CD4-positive, CD25-positive, alpha-beta regulatory T cell (primary cell): Measurements from ENCODE around the gene DRICH1. TPM values are rescaled to one million over a fixed set of nuclear protein-coding genes. Genes with fewer than 3 reads are reported as not detected.
A peak's percentile ranks its signal among the peaks of the same experiment; 100 is the strongest.
"Not testable (repeated sequence)": the region's sequence is repeated elsewhere in the genome, so short reads cannot be mapped to it uniquely, and the experiment has no call there.

Experiments
- ATAC-seq, 2 donors: fragments of 150-1000 bp; cut with Tn5 transposase; one replicate each; pipeline ENCODE4 v1.10.0; 2021; ENCODE audit warnings: low read depth in 2 of 2, moderate number of reproducible peaks in 2 of 2, moderate library complexity in 1 of 2
- DNase-seq, 3 donors: peaks; one replicate each; pipeline versions ENCODE4 v3.0.0 to v3.0.0-alpha.2; 2012 to 2022; ENCODE audit warnings: mixed read lengths in 1 of 3
- H3K27ac ChIP-seq: one replicate; pipeline ENCODE4 v1.7.0; 2013; ENCODE audit warnings: mild to moderate bottlenecking, low read length; ENCODE audit not compliant: insufficient read depth, poor library complexity, severe bottlenecking
- H3K27me3 ChIP-seq: one replicate; pipeline ENCODE4 v1.7.0; 2013; ENCODE audit warnings: low read length; ENCODE audit not compliant: control insufficient read depth, insufficient read depth
- H3K36me3 ChIP-seq: one replicate; pipeline ENCODE4 v1.7.0; 2013; ENCODE audit warnings: mild to moderate bottlenecking, low read length, moderate library complexity; ENCODE audit not compliant: control insufficient read depth, insufficient read depth
- H3K4me1 ChIP-seq: 2 replicates; pipeline ENCODE4 v1.7.0; 2013; ENCODE audit warnings: mild to moderate bottlenecking, low read length; ENCODE audit not compliant: insufficient read depth, control insufficient read depth, poor library complexity, severe bottlenecking
- H3K4me3 ChIP-seq: one replicate; pipeline ENCODE4 v1.7.0; 2013; ENCODE audit warnings: low read depth, mild to moderate bottlenecking, low read length, moderate library complexity
- H3K9me3 ChIP-seq, 2 experiments: 1 replicate in 1 of 2; 2 replicates in 1 of 2; pipeline ENCODE4 v1.7.0; 2013; ENCODE audit warnings: low read length in 2 of 2, mild to moderate bottlenecking in 1 of 2, moderate library complexity in 1 of 2; ENCODE audit not compliant: control insufficient read depth in 2 of 2
- H3K27ac Mint-ChIP-seq, 3 donors: one replicate each; pipeline ENCODE4 v1.8.0; 2020 to 2022; ENCODE audit warnings: mild to moderate bottlenecking in 3 of 3, mixed read lengths in 3 of 3, moderate library complexity in 2 of 3
- H3K27me3 Mint-ChIP-seq: one replicate; pipeline ENCODE4 v1.8.0; 2022; ENCODE audit warnings: mild to moderate bottlenecking, mixed read lengths
- H3K36me3 Mint-ChIP-seq: one replicate; pipeline ENCODE4 v1.8.0; 2020; ENCODE audit warnings: mixed read lengths
- H3K4me1 Mint-ChIP-seq, 4 donors: one replicate each; pipeline ENCODE4 v1.8.0; 2020 to 2022; ENCODE audit warnings: mixed read lengths in 4 of 4, mild to moderate bottlenecking in 1 of 4
- H3K4me3 Mint-ChIP-seq, 4 donors: one replicate each; pipeline ENCODE4 v1.8.0; 2020 to 2022; ENCODE audit warnings: mild to moderate bottlenecking in 4 of 4, mixed read lengths in 4 of 4, moderate library complexity in 3 of 4
- H3K9me3 Mint-ChIP-seq, 7 donors: one replicate each; pipeline ENCODE4 v1.8.0; 2020 to 2022; ENCODE audit warnings: mixed read lengths in 7 of 7, mild to moderate bottlenecking in 3 of 7, moderate library complexity in 2 of 7
- polyA plus RNA-seq, 4 donors: library from polyadenylated mRNA; unstranded; fragments of 300-500 nt; fragmentation: Illumina TruSeq; gene quantifications; one replicate each; pipeline ENCODE4 v1.2.3, GENCODE V29; 2021
- total RNA-seq: library from RNA; stranded (reverse); gene quantifications from one replicate; pipeline ENCODE4 v1.2.3, GENCODE V29; 2022

DRICH1 gene
- total RNA-seq (not detected), polyA plus RNA-seq (under 1 TPM in 1 of 4 donors, not detected in 3; 0.56 TPM)

DNA sequence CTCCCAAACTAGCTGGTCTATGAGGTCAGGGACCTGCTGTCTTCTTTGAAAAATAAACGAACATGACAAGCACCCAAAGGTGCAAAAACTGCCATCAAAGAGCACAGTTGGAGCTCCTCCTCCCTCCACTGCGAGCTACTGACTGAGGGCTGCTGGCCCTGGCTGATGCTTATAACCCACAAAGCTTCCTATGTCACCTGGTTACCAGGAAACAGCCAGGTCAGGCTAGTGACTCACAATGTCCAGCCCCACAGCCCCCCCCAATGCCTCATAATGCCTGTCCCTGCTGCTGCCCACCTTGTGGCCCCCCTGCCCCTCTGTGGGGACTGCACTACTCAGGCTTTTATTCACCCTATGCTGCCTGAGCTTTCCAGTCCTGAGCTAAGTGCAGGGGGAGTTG, at the start of gene DRICH1:
TSS of gene DRICH1 (minus strand) at position 144 of the 400 bp plus-strand sequence. CDS start 298 bp downstream, outside the sequence.
- H3K27me3 Mint-ChIP-seq, result no peaks in the 10 kb centered on the region
- peaks cover 16% of the 10 kb centered on the region for H3K36me3 Mint-ChIP-seq
- H3K4me1 Mint-ChIP-seq, result peaks cover 0 to 2% (median 0%) of the 10 kb centered on the region in 4 donors
- no peak for ATAC-seq
- peak within 1 kb of the TSS in 1 of 3 donors; percentile 69 for H3K27ac Mint-ChIP-seq
- Histone ChIP-seq H3K36me3 (no peaks in the 10 kb centered on the region), H3K27me3 (no peaks in the 10 kb centered on the region), H3K4me1 (no peaks in the 10 kb centered on the region), H3K4me3 (no peak within 1 kb of the TSS), H3K27ac (no peak within 1 kb of the TSS), H3K9me3 (no peaks in the 10 kb centered on the region)
- H3K4me3 Mint-ChIP-seq, result no peak within 1 kb of the TSS
- peaks cover 0 to 2% (median 0%) of the 10 kb centered on the region in 7 donors for H3K9me3 Mint-ChIP-seq
- DNase-seq, result no peak

GRCh38 chr22:23681026-23681809, 49.1 kb upstream of the DRICH1 start:
- H3K4me3 ChIP-seq, result no peak overlapping the region
- H3K36me3 ChIP-seq, result peaks cover 25% of the 10 kb centered on the region
- H3K27ac ChIP-seq, result no peak overlapping the region
- Mint-ChIP-seq H3K4me1 (peaks cover 0 to 11% (median 3%) of the 10 kb centered on the region in 4 donors), H3K27me3 (no peaks in the 10 kb centered on the region), H3K4me3 (no peak overlapping the region), H3K9me3 (no peaks in the 10 kb centered on the region), H3K36me3 (peaks cover 45% of the 10 kb centered on the region), H3K27ac (peak overlapping the region in 1 of 3 donors; percentile 69)
- ATAC-seq (no peak), DNase-seq (no peak)
- H3K9me3 ChIP-seq, result no peaks in the 10 kb centered on the region
- no peaks in the 10 kb centered on the region for H3K27me3 ChIP-seq
- H3K4me1 ChIP-seq, result peaks cover under 1% of the 10 kb centered on the region

DNA sequence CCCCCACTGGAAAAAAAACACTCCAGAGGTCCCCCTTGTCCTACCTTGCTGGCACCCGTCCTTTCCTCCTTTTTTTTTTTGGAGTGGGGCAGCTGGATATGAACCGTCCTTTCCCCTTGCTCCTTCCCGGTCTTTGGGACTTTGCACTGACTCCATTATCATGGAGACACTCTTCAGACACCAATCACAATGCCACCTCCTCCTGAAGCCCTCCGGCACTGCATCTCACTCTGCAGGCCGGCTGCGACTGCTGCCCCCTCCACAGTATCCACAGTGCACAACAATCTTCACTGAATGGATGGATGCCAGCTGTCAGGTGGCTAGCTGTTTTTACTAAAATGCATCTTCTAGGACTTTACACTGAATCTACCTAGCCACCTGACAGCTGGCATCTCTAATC, 46.0 kb upstream of the DRICH1 start:
- H3K27me3 Mint-ChIP-seq, result no peaks in the 10 kb centered on the region
- H3K27ac ChIP-seq, result no peak overlapping the region
- no peaks in the 10 kb centered on the region for H3K9me3 ChIP-seq
- H3K4me1 Mint-ChIP-seq, result peaks cover 0 to 14% (median 3%) of the 10 kb centered on the region in 4 donors
- no peak overlapping the region for H3K4me3 Mint-ChIP-seq
- H3K4me3 ChIP-seq, result no peak overlapping the region
- H3K4me1 ChIP-seq, result peaks cover 4% of the 10 kb centered on the region
- no peak for ATAC-seq
- peaks cover 43% of the 10 kb centered on the region for H3K36me3 Mint-ChIP-seq
- no peak for DNase-seq
- H3K27me3 ChIP-seq, result no peaks in the 10 kb centered on the region
- H3K9me3 Mint-ChIP-seq, result no peaks in the 10 kb centered on the region
- H3K27ac Mint-ChIP-seq, result peak overlapping the region in 2 of 3 donors; percentile 85 to 90
- peaks cover 20% of the 10 kb centered on the region for H3K36me3 ChIP-seq

GRCh38 chr22:23677701-23677995, 45.5 kb upstream of the DRICH1 start:
- no peak for ATAC-seq
- no peaks in the 10 kb centered on the region for H3K27me3 Mint-ChIP-seq
- H3K4me3 Mint-ChIP-seq, result no peak overlapping the region
- H3K9me3 Mint-ChIP-seq, result no peaks in the 10 kb centered on the region
- no peak overlapping the region for H3K27ac ChIP-seq
- H3K4me3 ChIP-seq, result no peak overlapping the region
- H3K36me3 ChIP-seq, result peaks cover 16% of the 10 kb centered on the region
- H3K36me3 Mint-ChIP-seq, result peaks cover 40% of the 10 kb centered on the region
- peak overlapping the region in 2 of 3 donors; percentile 51 to 85 for H3K27ac Mint-ChIP-seq
- no peak for DNase-seq
- peaks cover 4% of the 10 kb centered on the region for H3K4me1 ChIP-seq
- H3K9me3 ChIP-seq, result no peaks in the 10 kb centered on the region
- peaks cover 0 to 15% (median 2%) of the 10 kb centered on the region in 4 donors for H3K4me1 Mint-ChIP-seq
- H3K27me3 ChIP-seq, result no peaks in the 10 kb centered on the region

GRCh38 chr22:23676841-23677700, 45.0 kb upstream of the DRICH1 start:
- peaks cover 11% of the 10 kb centered on the region for H3K36me3 ChIP-seq
- H3K27ac ChIP-seq, H3K9me3 ChIP-seq, H3K27me3 ChIP-seq, H3K9me3 Mint-ChIP-seq, H3K4me3 ChIP-seq, DNase-seq, ATAC-seq, H3K27me3 Mint-ChIP-seq, H3K4me3 Mint-ChIP-seq, H3K4me1 ChIP-seq: not testable (repeated sequence)
- Mint-ChIP-seq H3K4me1 (peaks cover 0 to 16% (median 2%) of the 10 kb centered on the region in 4 donors), H3K36me3 (peaks cover 36% of the 10 kb centered on the region), H3K27ac (peak overlapping the region in 2 of 3 donors; percentile 51 to 85)

DNA sequence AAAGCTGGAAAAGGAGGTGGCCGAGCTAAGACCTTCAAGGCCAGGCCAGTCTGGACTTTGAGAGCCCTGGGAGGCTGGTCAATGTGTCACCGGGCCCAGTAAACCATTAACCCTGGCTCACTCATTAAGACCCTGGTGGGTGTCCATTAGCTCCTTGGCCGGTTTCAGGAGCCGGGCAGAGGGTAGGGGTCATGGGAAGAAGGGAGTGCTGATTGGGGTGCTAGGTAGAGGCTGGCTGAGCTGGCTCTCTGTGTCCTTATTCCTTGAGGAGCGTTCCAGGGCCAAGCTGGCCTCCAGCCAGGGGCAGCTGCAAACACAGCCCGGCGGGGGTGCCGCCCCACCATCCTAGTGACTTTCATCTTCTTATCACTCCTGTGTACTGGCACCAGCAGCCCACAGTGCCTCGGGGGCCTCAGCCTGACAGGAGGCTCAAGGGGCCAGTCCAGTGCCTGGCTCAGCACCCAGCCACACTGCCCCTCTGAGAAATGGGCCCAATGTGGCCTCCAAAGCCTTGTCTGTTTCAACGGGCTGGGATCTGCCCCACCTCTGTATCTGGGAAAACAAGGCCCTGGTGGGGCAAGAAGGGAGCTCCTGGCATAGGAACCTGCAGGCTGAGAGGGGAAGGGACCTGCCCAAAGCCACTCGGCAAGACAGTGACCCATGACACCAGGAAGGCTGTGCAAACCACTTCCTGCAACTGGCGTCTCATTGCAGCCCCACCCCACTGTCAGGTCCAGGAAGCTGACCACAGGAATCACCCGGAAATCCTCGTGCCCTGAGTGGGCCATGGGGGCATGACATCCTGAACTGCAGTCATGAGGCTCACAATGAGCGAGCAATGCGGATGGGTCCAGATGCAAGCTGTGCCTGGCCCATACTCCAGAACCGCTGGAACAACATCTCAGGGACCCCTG, 43.6 kb upstream of the DRICH1 start:
- peak in 1 of 2 donors; percentile 10 for ATAC-seq
- Mint-ChIP-seq H3K4me3 (no peak overlapping the region), H3K36me3 (peaks cover 32% of the 10 kb centered on the region), H3K4me1 (peaks cover 0 to 16% (median 2%) of the 10 kb centered on the region in 4 donors), H3K27me3 (no peaks in the 10 kb centered on the region), H3K27ac (peak overlapping the region in 2 of 3 donors; percentile 34 to 51), H3K9me3 (no peaks in the 10 kb centered on the region)
- H3K36me3 ChIP-seq, result peaks cover 3% of the 10 kb centered on the region
- no peaks in the 10 kb centered on the region for H3K9me3 ChIP-seq
- DNase-seq, result peak in 1 of 3 donors; percentile 28
- no peak overlapping the region for H3K4me3 ChIP-seq
- no peaks in the 10 kb centered on the region for H3K27me3 ChIP-seq
- peaks cover 4% of the 10 kb centered on the region for H3K4me1 ChIP-seq
- H3K27ac ChIP-seq, result no peak overlapping the region

- not testable (repeated sequence) for H3K4me3 ChIP-seq, H3K27me3 ChIP-seq, ATAC-seq, H3K9me3 Mint-ChIP-seq, H3K9me3 ChIP-seq, H3K27ac ChIP-seq, H3K36me3 ChIP-seq, H3K4me1 ChIP-seq, H3K27me3 Mint-ChIP-seq, DNase-seq, H3K4me3 Mint-ChIP-seq
- H3K36me3 Mint-ChIP-seq, result peaks cover 26% of the 10 kb centered on the region
- H3K4me1 Mint-ChIP-seq, result peaks cover 0 to 16% (median 2%) of the 10 kb centered on the region in 4 donors
- peak overlapping the region in 1 of 3 donors; percentile 76 for H3K27ac Mint-ChIP-seq
These were observed 42.9 kb upstream of the DRICH1 start for GRCh38 chr22:23674886-23675501.
